Measurements from ENCODE around the gene NOL9.

DNA sequence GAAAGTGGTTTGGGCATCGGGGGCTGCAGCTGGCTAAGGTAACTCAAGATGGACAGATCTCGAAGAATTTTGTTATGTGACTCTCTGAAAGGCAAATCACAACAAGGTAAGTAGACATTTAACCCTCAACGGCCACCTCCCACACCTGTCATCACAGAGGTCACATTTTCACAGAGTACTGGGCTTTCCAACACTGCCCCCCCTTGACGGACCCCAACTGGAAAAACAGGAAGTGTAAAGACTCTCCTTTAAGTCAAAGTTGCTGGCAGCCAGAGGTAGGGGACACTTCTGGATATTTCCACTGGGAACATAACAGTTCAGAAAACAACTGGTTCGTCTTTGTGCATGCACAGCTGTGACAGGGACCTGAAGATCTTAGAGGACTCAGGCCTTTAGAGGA lies 22.3 kb downstream of the NOL9 start:
- TF ChIP-seq, protein P1, sequence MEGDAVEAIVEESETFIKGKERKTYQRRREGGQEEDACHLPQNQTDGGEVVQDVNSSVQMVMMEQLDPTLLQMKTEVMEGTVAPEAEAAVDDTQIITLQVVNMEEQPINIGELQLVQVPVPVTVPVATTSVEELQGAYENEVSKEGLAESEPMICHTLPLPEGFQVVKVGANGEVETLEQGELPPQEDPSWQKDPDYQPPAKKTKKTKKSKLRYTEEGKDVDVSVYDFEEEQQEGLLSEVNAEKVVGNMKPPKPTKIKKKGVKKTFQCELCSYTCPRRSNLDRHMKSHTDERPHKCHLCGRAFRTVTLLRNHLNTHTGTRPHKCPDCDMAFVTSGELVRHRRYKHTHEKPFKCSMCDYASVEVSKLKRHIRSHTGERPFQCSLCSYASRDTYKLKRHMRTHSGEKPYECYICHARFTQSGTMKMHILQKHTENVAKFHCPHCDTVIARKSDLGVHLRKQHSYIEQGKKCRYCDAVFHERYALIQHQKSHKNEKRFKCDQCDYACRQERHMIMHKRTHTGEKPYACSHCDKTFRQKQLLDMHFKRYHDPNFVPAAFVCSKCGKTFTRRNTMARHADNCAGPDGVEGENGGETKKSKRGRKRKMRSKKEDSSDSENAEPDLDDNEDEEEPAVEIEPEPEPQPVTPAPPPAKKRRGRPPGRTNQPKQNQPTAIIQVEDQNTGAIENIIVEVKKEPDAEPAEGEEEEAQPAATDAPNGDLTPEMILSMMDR (conservative IDR thresholded peaks at IDR 0.05 in 1 of 2, IDR thresholded peaks at IDR 0.05 in 1 of 2; ENCODE audit: extremely low read depth in 1 of 2, insufficient read depth in 1 of 2, low read depth in 1 of 2, low read length in 2 of 2) = no peak
- no peak for TF ChIP-seq EZH2 (IDR thresholded peaks at IDR 0.05; ENCODE audit: borderline replicate concordance, low read length)

Data from mammary epithelial cell (primary cell).